ENCODE measurements around the gene CDC42EP4. TPM values are rescaled to one million over a fixed set of nuclear protein-coding genes. Genes with fewer than 3 reads are reported as not detected.
A peak's percentile ranks its signal among the peaks of the same experiment; 100 is the strongest.

Gene CDC42EP4
- total and polyA plus RNA-seq, 9 of the 15 experiments (the other 6 are each of a cell fraction or from before 2014, with no cell fraction given): 0.65 to 20.8 (median 12.3) TPM

DNA sequence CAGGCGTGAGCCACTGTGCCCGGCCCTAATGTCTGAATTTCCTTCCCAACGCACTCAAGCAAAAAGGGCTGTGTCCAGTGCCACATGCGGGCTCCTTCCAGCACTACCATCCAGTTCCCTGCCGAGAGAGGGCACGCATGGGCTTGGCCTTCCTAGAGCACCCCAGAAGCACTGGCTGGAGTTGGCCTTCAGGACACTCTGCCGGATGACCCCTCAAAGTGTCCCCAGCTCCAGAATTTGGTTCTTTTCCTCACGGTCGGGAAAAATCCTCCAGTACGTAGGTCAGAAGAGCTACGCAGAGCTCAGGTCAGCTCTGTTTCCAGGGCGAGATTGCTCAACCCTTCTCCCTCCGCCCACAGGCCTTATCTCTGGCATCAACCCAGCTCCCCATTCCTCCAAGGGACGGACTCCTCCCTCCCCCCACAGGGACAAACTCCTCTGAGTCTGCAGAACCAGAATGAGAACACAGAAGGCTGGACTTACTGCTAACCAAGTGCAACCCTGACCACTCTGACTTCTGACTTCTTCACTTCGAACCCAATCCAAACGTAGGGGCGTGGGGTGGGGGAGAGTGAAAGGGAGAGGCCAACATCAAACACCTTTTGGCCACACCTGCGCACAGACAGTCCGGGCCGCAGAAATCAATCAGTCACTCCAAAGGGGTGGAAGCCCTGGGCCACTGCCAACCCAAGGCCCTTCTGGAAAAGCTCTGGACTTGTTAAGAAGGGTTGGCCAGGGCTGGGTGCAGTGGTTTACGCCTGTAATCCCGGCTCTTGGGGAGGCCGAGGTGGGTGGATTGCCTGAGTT lies 3.6 kb downstream of the CDC42EP4 start (continued):
- TF ChIP-seq CBFB (CRISPR knock-in tag; IDR thresholded peaks at IDR 0.05) (peak; percentile 27; the same call in 1 of the 2 replicates), ZFPM2 (CRISPR knock-in tag; IDR thresholded peaks at IDR 0.05) (no peak), SRSF3 (IDR thresholded peaks at IDR 0.05; ENCODE audit: insufficient read depth, low read length) (no peak), MAFG (tag; conservative IDR thresholded peaks at IDR 0.05) (peak; percentile 31), ZNF12 (CRISPR knock-in tag; IDR thresholded peaks at IDR 0.05) (no peak), NCOA2 (IDR thresholded peaks at IDR 0.05; ENCODE audit: partially characterized antibody in 2 of 2) (no peak), RBM25 (IDR thresholded peaks at IDR 0.05; ENCODE audit: low read depth, low read length, severe bottlenecking) (no peak), ZNF165 (CRISPR knock-in tag; IDR thresholded peaks at IDR 0.05; ENCODE audit: borderline replicate concordance) (no peak), ZNF384 (IDR thresholded peaks at IDR 0.05; ENCODE audit: low read depth, low read length) (no peak), FOXA1 (IDR thresholded peaks at IDR 0.05; ENCODE audit: borderline replicate concordance) (no peak), SAP30 (IDR thresholded peaks at IDR 0.05; ENCODE audit: borderline replicate concordance, insufficient read depth, low read depth, low read length, poor library complexity, severe bottlenecking) (no peak), RNF2 (IDR thresholded peaks at IDR 0.05) (peak; percentile 89), CAMTA2 (CRISPR knock-in tag; conservative IDR thresholded peaks at IDR 0.05) (no peak), ZNF584 (CRISPR knock-in tag; IDR thresholded peaks at IDR 0.05; ENCODE audit: low read depth) (no peak; the same call in 1 of the 2 replicates), RBM34 (IDR thresholded peaks at IDR 0.05; ENCODE audit: borderline replicate concordance, insufficient read depth, low read length) (no peak), FOXJ3 (CRISPR knock-in tag; IDR thresholded peaks at IDR 0.05) (no peak), HNRNPL (IDR thresholded peaks at IDR 0.05; ENCODE audit: low read depth, low read length) (no peak), ZC3H8 (IDR thresholded peaks at IDR 0.05) (no peak), DPF2 (IDR thresholded peaks at IDR 0.05) (peak; percentile 93), ZSCAN29 (IDR thresholded peaks at IDR 0.05) (no peak), FOXJ2 (tag; IDR thresholded peaks at IDR 0.05) (no peak), NCOA6 (IDR thresholded peaks at IDR 0.05) (no peak), RBM22 (IDR thresholded peaks at IDR 0.05; ENCODE audit: low read depth, low read length, poor library complexity, severe bottlenecking) (no peak), FOXK2 (conservative IDR thresholded peaks at IDR 0.05 in 1 of 2, IDR thresholded peaks at IDR 0.05 in 1 of 2; ENCODE audit: low read depth in 2 of 2) (peak in 1 of 2 experiments; percentile 25; a peak in 1 of 4 replicates)
- TF ChIP-seq, protein P1, sequence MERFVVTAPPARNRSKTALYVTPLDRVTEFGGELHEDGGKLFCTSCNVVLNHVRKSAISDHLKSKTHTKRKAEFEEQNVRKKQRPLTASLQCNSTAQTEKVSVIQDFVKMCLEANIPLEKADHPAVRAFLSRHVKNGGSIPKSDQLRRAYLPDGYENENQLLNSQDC (CRISPR knock-in tag; IDR thresholded peaks at IDR 0.05): no peak
- TF ChIP-seq, protein P2, sequence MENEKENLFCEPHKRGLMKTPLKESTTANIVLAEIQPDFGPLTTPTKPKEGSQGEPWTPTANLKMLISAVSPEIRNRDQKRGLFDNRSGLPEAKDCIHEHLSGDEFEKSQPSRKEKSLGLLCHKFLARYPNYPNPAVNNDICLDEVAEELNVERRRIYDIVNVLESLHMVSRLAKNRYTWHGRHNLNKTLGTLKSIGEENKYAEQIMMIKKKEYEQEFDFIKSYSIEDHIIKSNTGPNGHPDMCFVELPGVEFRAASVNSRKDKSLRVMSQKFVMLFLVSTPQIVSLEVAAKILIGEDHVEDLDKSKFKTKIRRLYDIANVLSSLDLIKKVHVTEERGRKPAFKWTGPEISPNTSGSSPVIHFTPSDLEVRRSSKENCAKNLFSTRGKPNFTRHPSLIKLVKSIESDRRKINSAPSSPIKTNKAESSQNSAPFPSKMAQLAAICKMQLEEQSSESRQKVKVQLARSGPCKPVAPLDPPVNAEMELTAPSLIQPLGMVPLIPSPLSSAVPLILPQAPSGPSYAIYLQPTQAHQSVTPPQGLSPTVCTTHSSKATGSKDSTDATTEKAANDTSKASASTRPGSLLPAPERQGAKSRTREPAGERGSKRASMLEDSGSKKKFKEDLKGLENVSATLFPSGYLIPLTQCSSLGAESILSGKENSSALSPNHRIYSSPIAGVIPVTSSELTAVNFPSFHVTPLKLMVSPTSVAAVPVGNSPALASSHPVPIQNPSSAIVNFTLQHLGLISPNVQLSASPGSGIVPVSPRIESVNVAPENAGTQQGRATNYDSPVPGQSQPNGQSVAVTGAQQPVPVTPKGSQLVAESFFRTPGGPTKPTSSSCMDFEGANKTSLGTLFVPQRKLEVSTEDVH (IDR thresholded peaks at IDR 0.05; ENCODE audit: low read depth, partially characterized antibody): no peak
- TF ChIP-seq, protein P3, sequence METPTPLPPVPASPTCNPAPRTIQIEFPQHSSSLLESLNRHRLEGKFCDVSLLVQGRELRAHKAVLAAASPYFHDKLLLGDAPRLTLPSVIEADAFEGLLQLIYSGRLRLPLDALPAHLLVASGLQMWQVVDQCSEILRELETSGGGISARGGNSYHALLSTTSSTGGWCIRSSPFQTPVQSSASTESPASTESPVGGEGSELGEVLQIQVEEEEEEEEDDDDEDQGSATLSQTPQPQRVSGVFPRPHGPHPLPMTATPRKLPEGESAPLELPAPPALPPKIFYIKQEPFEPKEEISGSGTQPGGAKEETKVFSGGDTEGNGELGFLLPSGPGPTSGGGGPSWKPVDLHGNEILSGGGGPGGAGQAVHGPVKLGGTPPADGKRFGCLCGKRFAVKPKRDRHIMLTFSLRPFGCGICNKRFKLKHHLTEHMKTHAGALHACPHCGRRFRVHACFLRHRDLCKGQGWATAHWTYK (CRISPR knock-in tag; IDR thresholded peaks at IDR 0.05): no peak
